D721Med (cell line): ENCODE measurements around the gene CBFB.

Source experiments
- DNase-seq: peaks from one replicate; pipeline ENCODE4 v3.0.0; 2011; ENCODE audit warnings: low spot score; ENCODE audit not compliant: insufficient read length
- FAIRE-seq: peaks from 2 replicates; lab custom pipeline; 2011; peaks lifted over from hg19 to GRCh38; lab: Jason Lieb, UNC
- TF ChIP-seq, protein P1 (sequence below): IDR thresholded peaks from 2 replicates; pipeline ENCODE4 v1.5.1; 2012; ENCODE audit warnings: mild to moderate bottlenecking, control low read depth; ENCODE audit not compliant: insufficient read depth; ENCODE audit errors: missing control alignments

Gene CBFB

DNA sequence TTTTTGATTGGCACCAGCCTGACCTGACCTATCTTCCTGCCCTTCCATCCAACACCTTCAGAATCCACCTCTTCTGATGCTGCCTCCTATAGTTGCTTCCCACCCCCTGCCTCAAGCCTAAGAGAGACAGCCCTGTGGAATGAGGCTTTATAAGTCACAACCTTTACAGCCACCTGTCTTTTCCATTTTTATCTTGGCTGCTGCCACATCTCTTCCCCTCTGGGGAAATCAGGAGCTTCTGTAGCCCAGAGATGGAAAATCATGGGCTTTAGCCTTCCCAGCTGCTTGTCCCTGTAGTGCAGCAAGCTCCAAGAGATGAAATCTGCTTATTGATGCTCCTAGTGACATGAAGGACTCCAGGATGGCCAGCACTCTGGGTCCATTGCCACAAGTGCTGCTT, 99.5 kb downstream of the CBFB start:
- DNase-seq, result no peak
- FAIRE-seq, result no peak
- TF ChIP-seq, protein P1, sequence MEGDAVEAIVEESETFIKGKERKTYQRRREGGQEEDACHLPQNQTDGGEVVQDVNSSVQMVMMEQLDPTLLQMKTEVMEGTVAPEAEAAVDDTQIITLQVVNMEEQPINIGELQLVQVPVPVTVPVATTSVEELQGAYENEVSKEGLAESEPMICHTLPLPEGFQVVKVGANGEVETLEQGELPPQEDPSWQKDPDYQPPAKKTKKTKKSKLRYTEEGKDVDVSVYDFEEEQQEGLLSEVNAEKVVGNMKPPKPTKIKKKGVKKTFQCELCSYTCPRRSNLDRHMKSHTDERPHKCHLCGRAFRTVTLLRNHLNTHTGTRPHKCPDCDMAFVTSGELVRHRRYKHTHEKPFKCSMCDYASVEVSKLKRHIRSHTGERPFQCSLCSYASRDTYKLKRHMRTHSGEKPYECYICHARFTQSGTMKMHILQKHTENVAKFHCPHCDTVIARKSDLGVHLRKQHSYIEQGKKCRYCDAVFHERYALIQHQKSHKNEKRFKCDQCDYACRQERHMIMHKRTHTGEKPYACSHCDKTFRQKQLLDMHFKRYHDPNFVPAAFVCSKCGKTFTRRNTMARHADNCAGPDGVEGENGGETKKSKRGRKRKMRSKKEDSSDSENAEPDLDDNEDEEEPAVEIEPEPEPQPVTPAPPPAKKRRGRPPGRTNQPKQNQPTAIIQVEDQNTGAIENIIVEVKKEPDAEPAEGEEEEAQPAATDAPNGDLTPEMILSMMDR, result no peak

DNA sequence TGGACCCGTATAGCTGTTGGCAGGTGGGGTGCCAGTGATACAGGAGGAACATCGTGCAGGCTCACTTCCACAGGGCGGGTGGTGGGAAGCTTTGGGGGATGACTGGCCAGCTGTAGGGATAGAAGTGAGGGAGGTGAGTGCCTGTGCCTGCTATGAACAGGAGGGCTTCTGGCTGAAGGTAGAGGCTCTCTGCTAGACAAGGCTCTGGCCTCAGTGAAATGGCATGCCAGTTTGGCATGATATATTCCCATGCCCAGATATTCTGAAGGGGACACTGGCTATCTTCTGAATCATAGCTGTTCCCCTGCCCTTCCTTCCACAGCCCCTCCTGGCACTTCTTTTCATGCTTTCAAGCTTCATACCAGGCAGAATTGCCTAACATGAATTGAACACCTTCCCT, 99.9 kb downstream of the CBFB start:
- FAIRE-seq (no peak), DNase-seq (no peak)

DNA sequence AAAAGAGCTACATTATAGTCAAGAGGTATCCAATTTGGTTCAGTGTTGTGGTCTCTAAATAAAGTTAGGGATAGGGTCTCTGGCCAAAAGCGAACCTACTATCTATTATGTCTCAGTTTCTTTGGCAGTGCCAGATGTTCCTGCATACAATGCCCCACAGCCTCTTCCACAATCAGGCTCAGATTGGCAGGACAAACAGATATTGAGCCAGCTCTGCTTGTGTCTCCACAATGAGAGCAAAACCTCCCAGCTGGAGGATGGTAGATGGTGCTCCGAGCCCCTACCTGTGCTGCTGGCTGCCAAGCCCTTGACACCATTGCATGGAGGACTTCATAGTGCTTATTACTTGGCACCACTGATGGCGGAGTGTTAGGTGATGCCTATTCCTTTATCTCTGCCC, 100.5 kb downstream of the CBFB start:
- FAIRE-seq, result no peak
- TF ChIP-seq, protein P1, result no peak
- DNase-seq, result no peak

More for the DNA sequence above, 99.9 kb downstream of the CBFB start:
- TF ChIP-seq, protein P1, result no peak

DNA sequence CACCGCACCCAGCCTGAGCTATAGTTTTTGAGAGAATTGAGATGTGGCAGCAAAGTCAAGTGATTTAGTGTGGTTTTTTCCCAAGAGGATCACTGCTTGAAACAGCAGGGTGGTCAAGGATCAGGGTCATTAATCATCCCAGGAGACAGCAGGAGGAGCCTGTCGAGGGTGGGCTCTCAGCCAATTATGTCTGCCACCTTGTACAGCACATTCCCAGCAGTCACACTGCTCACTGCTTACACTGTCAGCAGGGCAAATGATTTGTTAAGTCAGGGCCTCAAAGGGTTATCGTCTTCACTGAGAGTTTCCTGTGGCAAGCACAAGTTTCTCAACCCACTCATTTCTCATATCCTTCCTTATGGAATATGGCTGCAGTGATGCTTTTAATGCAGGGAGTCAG, 108.7 kb downstream of the CBFB start:
- no peak for DNase-seq
- no peak for FAIRE-seq
- TF ChIP-seq, protein P1, result no peak

DNA sequence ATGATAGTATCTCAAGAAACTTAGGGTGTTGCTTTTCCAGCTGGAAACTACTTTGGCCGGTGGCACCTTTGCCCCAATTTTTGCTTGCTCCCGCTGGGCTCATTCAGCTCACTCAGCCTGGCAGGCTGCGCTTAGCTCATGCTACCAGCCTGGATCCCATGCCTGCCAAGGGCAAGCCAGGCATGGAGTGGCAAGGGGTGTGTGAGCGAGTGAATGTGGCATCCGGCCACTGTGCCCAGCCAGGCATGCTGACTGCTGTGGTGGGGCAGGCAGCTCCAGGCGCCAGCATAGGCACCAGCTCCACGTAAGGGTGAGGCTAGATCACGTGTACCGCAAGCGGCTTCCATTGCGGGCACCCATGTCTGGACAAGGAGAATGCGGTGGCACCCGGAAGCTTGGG, 112.4 kb downstream of the CBFB start:
- no peak for FAIRE-seq
- TF ChIP-seq, protein P1, result no peak

DNA sequence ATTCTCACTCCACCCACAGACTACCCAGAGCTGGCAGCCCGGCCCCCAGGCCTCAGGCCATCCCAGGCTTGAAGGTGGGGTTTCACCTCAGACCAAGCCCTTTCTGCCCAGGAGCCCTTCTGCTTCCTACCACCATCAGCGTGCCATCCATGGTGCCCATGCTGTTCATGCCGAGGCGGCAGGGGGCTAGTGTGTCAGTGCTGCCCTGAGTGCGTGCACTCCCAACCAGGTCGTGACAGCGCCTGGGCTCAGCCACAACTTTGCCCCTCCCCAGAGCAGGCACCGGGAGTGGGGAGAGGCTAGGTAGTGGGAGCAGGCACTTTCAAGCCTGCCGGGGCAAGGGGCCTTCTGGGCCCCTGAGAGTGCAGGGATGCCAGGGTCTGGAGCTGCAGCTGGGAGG, 113.4 kb downstream of the CBFB start:
- DNase-seq (no peak), FAIRE-seq (no peak)
- TF ChIP-seq, protein P1, result no peak

More for the DNA sequence above, 112.4 kb downstream of the CBFB start:
- DNase-seq, result no peak

DNA sequence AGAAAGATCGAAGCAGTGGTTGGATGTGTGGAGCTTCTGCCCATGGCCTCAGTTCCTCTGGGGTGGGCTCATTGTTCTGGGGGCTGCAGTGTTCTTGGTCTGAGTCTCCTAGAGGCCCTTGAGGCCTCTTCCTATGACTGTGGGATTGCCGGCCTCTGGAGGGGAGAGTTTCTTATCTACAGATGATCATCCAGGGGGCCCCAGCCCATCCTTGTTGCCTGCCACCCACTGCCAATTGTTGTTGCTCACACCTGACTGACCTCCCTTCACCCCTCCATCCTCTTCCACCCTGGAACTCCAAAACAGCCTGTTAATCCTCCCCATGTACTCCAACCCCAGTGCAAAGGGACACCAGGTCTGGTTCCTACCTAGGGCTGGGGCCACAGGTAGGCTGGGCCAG, 116.0 kb downstream of the CBFB start:
- TF ChIP-seq, protein P1, result no peak
- FAIRE-seq (no peak), DNase-seq (no peak)
